ENCODE measurements around the gene PIKFYVE.

- TF ChIP-seq CTCF (IDR thresholded peaks at IDR 0.05) (no peak), POLR2A (IDR thresholded peaks at IDR 0.05) (no peak)
These were observed 94.4 kb downstream of the PIKFYVE start for GRCh38 chr2:208360259-208361076.

All from heart left ventricle (tissue), 13 donors.